GM18505 (cell line): ENCODE data around the gene TBC1D16.
"Not testable (repeated sequence)": the region's sequence is repeated elsewhere in the genome, so short reads cannot be mapped to it uniquely, and the experiment has no call there.

ENCODE experiments used
- ATAC-seq: cut with Tn5 transposase; IDR thresholded peaks from one replicate; pipeline ENCODE4 v1.9.1; 2021; ENCODE audit not compliant: unreplicated experiment
- POLR2A ChIP-seq: IDR thresholded peaks from 4 replicates; pipeline ENCODE4 v1.6.1; 2011; ENCODE audit warnings: borderline replicate concordance; ENCODE audit not compliant: insufficient read depth, insufficient read length; ENCODE audit errors: extremely low read depth

Gene TBC1D16

GRCh38 chr17:79910985-79911361 lies 124.7 kb downstream of the TBC1D16 start:
- no peak for TF ChIP-seq POLR2A
- ATAC-seq = no peak

- no peak for TF ChIP-seq POLR2A
- no peak for ATAC-seq
Observed at GRCh38 chr17:79909121-79909520, 126.6 kb downstream of the TBC1D16 start.

GRCh38 chr17:79907850-79908249 lies 127.8 kb downstream of the TBC1D16 start:
- no peak for TF ChIP-seq POLR2A
- no peak for ATAC-seq

GRCh38 chr17:79907217-79907715 lies 128.4 kb downstream of the TBC1D16 start:
- no peak for TF ChIP-seq POLR2A
- no peak for ATAC-seq

- ATAC-seq = no peak
- no peak for TF ChIP-seq POLR2A
Observed at GRCh38 chr17:79905832-79906231, 129.8 kb downstream of the TBC1D16 start.

- TF ChIP-seq POLR2A = no peak
Observed at GRCh38 chr17:79904865-79905264, 130.8 kb downstream of the TBC1D16 start.

GRCh38 chr17:79902146-79902791 lies 133.4 kb downstream of the TBC1D16 start:
- ATAC-seq = no peak
- no peak for TF ChIP-seq POLR2A

More at GRCh38 chr17:79904865-79905264, 130.8 kb downstream of the TBC1D16 start:
- no peak for ATAC-seq

GRCh38 chr17:79901131-79901530 lies 134.5 kb downstream of the TBC1D16 start:
- ATAC-seq = no peak

GRCh38 chr17:79899584-79899983 lies 136.1 kb downstream of the TBC1D16 start:
- no peak for ATAC-seq
- no peak for TF ChIP-seq POLR2A

More at GRCh38 chr17:79901131-79901530, 134.5 kb downstream of the TBC1D16 start:
- no peak for TF ChIP-seq POLR2A

- TF ChIP-seq POLR2A = no peak
- ATAC-seq = no peak
Observed at GRCh38 chr17:79897243-79898063, 138.2 kb downstream of the TBC1D16 start.

- not testable (repeated sequence) for ATAC-seq
Observed at GRCh38 chr17:79893457-79893856, 142.2 kb downstream of the TBC1D16 start.

- no peak for TF ChIP-seq POLR2A
- no peak for ATAC-seq
Observed at GRCh38 chr17:79892457-79893241, 143.0 kb downstream of the TBC1D16 start.

GRCh38 chr17:79891113-79891730 lies 144.4 kb downstream of the TBC1D16 start:
- ATAC-seq = no peak
- TF ChIP-seq POLR2A = no peak
